GM18508 (cell line): ENCODE results near the gene RGPD4.
"Not testable (repeated sequence)": the region's sequence is repeated elsewhere in the genome, so short reads cannot be mapped to it uniquely, and the experiment has no call there.

Experiments
- ATAC-seq: cut with Tn5 transposase; IDR thresholded peaks from one replicate; pipeline ENCODE4 v1.9.1; 2021; ENCODE audit warnings: moderate number of reproducible peaks; ENCODE audit not compliant: insufficient read depth, unreplicated experiment

Gene RGPD4

GRCh38 chr2:107826749-107827148, at the start of gene RGPD4:
Gene RGPD4 (plus strand): TSS chr2:107826892. CDS start chr2:107827014, 122 bp downstream.
- not testable (repeated sequence) for ATAC-seq

DNA sequence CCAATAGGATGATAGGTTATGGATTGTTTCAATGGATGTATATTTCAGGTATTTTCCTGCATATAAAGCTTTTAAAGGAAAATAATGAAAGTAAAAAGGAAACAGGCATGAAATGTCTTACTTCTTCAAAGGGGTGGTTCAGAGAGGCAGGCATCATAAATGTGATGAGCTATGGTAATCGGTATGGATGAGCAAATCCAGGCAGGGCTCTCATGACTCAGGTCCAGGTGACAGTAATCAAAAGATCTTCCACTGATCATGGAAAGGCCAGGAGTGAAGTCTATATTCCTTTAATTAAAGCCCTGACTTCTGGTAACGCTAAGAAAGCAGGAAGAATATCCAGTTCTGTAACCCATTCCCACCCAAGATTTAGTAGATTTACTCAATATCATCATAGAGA, 48.7 kb upstream of the RGPD4 start:
- no peak for ATAC-seq

- ATAC-seq = no peak
Observed at GRCh38 chr2:107785756-107786155, 40.9 kb upstream of the RGPD4 start.

- ATAC-seq = no peak
Observed at GRCh38 chr2:107790837-107791236, 35.9 kb upstream of the RGPD4 start.

- no peak for ATAC-seq
Observed at GRCh38 chr2:107801498-107801897, 25.2 kb upstream of the RGPD4 start.

- ATAC-seq = no peak
Observed at GRCh38 chr2:107804608-107805498, 21.8 kb upstream of the RGPD4 start.

GRCh38 chr2:107806901-107807300, 19.8 kb upstream of the RGPD4 start:
- no peak for ATAC-seq

DNA sequence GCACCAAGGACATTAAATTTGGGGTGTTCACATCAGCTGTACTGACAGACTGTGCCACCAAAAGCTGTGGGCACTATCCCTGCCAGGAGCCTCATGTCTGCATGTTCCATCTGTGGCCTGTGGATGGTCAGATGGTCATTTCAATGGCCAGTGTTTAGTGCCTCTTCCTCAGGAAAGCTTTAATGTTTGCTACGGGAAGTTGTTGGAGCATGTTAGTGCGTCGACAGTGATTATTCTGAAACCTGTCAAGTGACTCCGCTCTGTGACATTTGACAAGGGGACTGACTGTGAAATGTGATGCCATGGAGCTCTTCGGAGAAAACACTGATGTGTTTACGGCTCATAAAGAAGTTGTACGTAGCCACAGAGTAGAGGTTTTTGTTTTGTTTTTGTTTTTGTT, 18.7 kb upstream of the RGPD4 start:
- ATAC-seq = no peak

GRCh38 chr2:107808959-107809358, 17.7 kb upstream of the RGPD4 start:
- ATAC-seq = no peak

GRCh38 chr2:107809835-107810234, 16.9 kb upstream of the RGPD4 start:
- ATAC-seq = no peak

DNA sequence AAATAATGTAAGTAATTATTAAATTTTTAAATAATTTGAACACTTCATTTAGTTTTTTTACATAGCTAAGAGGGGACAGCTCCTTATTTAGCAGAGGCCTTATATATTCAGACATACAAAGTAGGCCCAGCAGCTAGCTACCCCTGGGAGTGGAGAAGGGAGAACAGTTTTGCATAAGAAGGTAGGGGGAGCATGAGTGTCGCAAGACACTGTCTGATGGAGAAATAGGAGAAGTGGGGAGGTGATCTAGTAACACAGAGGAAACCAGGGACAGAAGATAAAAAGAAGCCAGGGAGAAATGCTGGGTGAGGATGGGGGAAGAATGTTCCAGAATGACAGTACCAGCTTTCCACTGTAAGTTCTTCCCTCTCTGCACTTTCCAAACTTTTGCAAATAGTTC, 16.0 kb upstream of the RGPD4 start:
- no peak for ATAC-seq

GRCh38 chr2:107811411-107811810, 15.3 kb upstream of the RGPD4 start:
- ATAC-seq = no peak

DNA sequence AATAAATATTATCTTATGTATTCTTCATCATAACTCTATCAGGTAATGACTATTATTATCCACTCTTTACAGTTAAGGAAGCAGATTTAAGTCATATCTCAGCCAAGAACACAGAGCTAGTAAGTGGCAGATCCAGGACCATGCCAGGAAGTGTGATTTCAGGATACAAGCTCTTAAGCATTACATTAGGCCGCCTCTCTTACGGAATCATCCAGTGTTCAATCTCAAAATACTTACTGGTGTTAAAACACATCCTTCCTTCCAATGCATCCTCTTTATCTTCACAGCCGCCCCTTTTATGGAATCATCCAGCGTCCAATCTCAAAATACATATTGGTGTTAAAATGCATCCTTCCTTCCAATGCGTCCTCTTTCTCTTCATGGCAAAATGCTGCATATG, 14.7 kb upstream of the RGPD4 start:
- ATAC-seq = no peak

DNA sequence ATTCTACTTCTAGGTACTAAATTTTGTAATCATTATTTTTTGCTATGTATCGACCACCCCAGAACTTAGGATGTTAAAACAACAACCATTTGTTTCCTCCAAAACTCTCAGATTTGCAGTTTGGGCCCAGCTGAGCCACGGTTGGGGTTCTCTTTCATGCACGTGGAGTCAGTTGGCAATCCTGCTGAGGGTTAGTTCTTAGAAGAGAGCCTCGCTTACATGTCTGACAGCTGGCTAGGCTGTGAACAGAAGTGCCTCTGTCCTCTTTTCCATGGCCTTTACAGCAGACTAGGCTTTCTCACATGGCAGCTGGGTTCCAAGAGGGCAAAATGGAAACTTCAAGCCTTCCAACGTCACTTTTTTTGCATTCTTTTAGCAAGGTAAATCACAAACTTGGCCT, 9.3 kb upstream of the RGPD4 start:
- no peak for ATAC-seq

- no peak for ATAC-seq
Observed at GRCh38 chr2:107822302-107822701, 4.4 kb upstream of the RGPD4 start.

- ATAC-seq = no peak
Observed at GRCh38 chr2:107824451-107825205, 2.1 kb upstream of the RGPD4 start.

DNA sequence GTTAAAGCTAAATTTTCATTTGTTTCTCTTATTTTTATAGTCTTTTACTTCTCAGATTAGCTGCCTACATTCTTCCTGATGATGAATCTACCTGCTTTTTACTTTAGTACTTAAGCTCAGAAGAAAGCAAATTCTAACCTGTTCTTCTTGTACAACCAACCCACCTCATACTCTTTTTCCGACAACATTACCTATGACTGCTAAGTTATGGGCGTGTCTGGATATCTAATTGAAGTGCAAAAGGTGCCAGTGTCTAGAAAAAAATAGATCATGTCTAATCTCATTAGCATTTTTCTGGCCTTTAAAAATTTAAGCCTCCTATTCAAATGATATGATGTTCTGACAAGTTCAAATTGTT, 1.5 kb upstream of the RGPD4 start:
- ATAC-seq = no peak

DNA sequence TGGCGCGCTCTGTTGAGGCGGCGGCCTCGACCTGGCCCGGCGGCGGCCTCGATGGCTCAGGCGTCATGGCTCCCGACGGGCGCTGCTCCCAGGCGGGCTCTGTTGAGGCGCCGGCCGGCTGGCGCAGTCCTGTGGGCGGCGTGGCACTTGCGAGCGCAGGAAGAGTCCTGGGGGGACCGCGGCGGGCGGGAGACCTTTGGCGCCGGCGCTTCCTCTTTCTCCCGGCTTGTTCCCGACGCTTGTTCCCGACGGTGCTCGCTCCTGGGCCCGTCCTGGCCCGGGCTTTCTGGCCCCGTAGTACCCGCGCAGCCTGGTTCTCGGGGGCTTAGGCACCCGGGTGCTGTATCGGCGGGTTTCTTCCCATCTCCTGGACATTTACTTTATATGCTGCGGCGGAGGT, 2.8 kb downstream of the RGPD4 start:
- ATAC-seq = not testable (repeated sequence)

DNA sequence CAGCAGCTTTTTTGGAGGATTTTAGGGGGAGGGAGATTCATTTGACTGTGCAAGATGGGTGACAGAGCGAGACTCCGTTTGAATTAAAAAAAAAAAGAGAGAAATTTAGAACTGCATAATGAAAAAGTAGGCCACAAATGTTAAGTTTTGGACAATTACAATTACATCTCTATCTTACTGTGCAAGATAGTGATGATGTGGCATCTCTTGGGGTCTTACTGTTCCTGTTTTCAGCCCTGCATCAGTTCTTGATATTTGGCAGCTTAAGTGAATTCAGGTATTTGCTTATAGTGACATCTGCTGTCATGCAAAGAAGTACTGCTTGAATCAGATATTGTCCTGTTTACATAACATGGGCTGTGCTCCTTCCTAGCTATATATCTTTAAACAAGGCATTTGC, 6.5 kb downstream of the RGPD4 start:
- not testable (repeated sequence) for ATAC-seq

DNA sequence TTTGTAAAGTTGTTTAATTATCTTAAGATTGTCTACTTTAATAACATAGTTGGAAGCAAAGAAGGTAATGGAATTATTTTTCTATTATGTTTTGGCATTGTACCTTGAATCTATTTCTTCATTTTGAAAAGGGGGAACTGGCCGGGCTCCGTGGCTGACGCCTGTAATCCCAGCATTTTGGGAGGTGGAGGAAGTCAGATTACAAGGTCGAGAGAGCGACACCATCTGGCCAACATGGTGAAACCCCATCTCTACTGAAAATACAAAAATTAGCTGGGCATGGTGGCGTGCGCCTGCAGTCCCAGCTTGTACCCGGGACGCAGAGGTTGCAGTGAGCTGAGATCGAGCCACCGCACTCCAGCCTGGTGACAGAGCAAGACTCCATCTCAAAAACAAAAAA, 6.9 kb downstream of the RGPD4 start:
- not testable (repeated sequence) for ATAC-seq

DNA sequence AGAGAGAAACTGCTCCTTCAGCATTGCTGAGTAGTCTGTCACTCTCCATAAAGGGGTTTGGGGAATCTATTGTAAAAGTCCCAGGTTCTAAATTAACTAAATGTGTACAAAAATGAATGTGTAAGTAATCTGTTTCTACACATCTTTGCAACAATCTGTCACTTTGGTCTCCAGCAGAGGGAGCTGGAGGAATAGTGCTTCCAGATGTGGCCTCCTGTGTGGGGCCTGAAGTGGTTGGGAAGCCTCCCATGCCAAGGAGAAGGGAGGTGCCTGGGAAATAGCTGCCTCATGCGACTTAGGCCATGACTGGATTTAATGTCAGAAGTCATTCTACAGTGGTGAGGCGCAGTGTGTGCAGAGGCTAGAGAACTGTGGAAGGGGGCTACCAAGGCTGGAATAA, 89.4 kb downstream of the RGPD4 start:
- not testable (repeated sequence) for ATAC-seq
